Measurements from ENCODE around the gene EPHB4. TPM values are rescaled to one million over a fixed set of nuclear protein-coding genes. Genes with fewer than 3 reads are reported as not detected.

The EPHB4 gene
- total and polyA plus RNA-seq, 2 of the 8 experiments (the other 6 are each of a cell fraction or from before 2014, with no cell fraction given): 85.0 to 113 TPM

GRCh38 chr7:100835903-100836811, 8.8 kb upstream of the EPHB4 start (continued):
- TF ChIP-seq YY1 (IDR thresholded peaks at IDR 0.05; ENCODE audit: low read depth, low read length) (peak; percentile 57; the same call in 1 of the 2 replicates), EGR1 (IDR thresholded peaks at IDR 0.05; ENCODE audit: borderline replicate concordance, low read depth, low read length) (peak; percentile 52; the same call in 1 of the 2 replicates), CREB1 (IDR thresholded peaks at IDR 0.05) (peak; percentile 74), RBBP5 (IDR thresholded peaks at IDR 0.05; ENCODE audit: borderline replicate concordance, low read depth, low read length) (0 out of 2 replicates have a peak, but pooled peaks have one; percentile 58), ZNF274 (IDR thresholded peaks at IDR 0.05; ENCODE audit: borderline replicate concordance, extremely low read depth, low read length) (no peak), TAF1 (IDR thresholded peaks at IDR 0.05; ENCODE audit: low read depth, low read length) (peak; percentile 27), ATF2 (IDR thresholded peaks at IDR 0.05; ENCODE audit: low read length) (peak; percentile 94), JUND (IDR thresholded peaks at IDR 0.05; ENCODE audit: low read length) (peak; percentile 85), EP300 (IDR thresholded peaks at IDR 0.05; ENCODE audit: borderline replicate concordance in 1 of 2, low read depth in 2 of 2, low read length in 2 of 2) (peak in 1 of 2 experiments; percentile 68; a peak in 1 of 3 replicates), HDAC2 (IDR thresholded peaks at IDR 0.05; ENCODE audit: borderline replicate concordance in 1 of 2, low read depth in 2 of 2, low read length in 2 of 2) (peak in 1 of 2 experiments; percentile 63; a peak in 1 of 4 replicates), NANOG (IDR thresholded peaks at IDR 0.05; ENCODE audit: insufficient read depth, low read depth, low read length, poor library complexity, severe bottlenecking) (peak; percentile 47), POU5F1 (IDR thresholded peaks at IDR 0.05; ENCODE audit: low read depth, low read length) (no peak), RAD21 (IDR thresholded peaks at IDR 0.05 in 1 of 2, conservative IDR thresholded peaks at IDR 0.05 in 1 of 2; ENCODE audit: low read depth in 2 of 2, low read length in 2 of 2) (peak in 1 of 2 experiments; percentile 5; a peak in 1 of 4 replicates), ASH2L (IDR thresholded peaks at IDR 0.05; ENCODE audit: low read length) (no peak), TEAD4 (IDR thresholded peaks at IDR 0.05; ENCODE audit: low read depth, low read length) (peak; percentile 94)
- TF ChIP-seq, protein P1, sequence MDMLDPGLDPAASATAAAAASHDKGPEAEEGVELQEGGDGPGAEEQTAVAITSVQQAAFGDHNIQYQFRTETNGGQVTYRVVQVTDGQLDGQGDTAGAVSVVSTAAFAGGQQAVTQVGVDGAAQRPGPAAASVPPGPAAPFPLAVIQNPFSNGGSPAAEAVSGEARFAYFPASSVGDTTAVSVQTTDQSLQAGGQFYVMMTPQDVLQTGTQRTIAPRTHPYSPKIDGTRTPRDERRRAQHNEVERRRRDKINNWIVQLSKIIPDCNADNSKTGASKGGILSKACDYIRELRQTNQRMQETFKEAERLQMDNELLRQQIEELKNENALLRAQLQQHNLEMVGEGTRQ (IDR thresholded peaks at IDR 0.05; ENCODE audit: low read length): 0 out of 2 replicates have a peak, but pooled peaks have one; percentile 5

Data from H1 (cell line).